ENCODE results near the gene RAB4A.

The RAB4A gene

DNA sequence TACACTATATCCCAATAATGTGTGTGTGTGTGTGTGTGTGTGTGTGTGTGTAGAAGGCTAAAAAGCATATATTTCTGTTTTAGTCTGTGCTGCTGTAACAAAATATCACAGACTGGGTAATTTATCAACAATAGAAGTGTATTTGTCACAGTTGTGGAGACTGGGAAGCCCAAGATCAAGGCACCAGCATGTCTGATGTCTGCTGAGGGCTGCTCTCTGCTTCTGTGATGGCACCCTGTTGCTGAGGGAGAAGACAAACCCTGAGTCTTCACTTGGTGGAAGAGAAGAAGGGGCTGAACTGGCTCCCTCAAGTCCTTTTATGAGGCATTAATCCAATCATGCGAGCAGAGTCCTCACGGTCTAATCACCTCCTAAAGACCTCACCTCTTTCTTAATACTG is 23.0 kb upstream of the RAB4A start:
- no peak for DNase-seq

DNA sequence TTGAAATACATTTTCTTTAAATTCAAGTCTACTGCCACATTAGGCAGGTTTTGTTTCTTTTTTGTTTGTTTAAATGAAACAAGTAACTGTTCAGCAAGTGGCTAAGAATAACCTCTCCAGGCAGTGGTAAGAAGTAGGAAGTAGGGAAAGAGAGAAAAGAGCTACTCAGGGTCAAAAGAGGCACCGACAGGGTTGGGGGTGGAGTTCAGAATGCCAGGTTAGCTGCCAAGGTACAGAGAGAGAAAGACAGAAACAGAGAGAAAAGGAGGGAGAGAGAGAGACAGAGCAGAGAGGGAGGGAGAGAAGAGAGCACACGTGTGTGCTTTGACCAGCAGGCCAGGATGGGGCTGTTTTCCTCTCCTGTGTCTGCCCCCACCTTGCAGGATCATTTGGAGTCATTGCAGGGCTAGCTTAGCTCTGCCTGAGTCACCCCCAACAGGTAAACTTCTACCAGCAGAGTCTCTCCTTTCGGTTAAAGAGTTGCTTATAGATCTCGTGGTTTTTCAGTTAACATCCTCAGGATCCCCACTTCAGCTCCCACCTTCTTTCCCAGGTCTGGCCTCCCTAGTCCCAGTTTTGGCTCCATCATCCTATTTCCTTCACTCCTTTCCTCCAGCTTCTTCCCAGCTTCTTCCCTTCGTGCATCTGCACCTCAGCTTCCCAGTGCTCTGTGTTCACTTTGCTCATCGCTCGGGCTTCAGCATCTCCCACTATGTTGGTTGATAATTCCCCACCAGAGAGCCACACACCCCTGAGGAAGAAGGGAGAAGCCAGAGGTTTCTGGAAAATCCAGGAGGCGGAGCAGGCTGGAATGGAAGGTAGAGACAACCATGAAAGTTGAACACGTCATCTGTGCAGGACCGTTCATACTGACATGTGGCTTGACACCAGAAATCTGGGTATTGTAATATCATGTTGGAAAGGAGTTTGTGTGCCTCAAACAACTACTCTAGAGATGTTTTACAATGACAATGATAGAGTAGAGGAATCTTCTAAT is 21.8 kb upstream of the RAB4A start:
- DNase-seq, result no peak

DNA sequence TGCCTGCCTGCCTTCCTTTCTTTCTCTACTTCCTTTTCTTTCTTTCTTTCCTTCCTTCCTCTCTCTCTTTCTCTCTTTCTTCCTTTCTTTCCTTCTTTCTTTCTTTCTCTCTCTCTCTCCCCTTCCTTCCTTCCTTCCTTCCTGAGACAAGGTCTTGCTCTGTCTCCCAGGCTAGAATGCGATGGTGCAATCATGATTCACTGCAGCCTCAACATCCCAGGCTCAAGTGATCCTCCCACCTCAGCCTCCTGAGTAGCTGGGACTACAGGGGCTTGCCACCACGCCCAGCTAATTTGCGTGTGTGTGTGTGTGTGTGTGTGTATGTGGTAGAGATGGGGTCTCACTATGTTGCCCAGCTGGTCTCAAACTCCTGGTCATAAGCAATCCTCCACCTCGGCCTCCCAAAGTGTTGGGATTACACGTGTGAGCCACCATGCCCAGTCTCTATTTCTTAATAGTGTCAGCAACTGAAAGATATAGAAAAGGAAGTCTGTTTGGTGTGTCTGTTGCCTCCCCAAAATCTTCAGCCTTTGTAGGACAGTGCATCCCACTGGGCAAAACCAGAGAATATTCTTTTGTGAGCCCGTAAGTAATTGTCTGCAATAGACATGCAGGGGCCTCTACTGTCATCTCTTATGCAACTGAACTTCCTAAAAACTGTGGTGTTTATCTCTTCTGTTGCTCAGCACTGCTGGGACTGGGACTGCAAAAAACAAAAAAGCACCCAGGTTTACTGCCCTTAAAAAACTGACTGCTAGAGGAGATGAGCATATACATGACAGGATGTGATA is 20.9 kb upstream of the RAB4A start:
- no peak for DNase-seq

DNA sequence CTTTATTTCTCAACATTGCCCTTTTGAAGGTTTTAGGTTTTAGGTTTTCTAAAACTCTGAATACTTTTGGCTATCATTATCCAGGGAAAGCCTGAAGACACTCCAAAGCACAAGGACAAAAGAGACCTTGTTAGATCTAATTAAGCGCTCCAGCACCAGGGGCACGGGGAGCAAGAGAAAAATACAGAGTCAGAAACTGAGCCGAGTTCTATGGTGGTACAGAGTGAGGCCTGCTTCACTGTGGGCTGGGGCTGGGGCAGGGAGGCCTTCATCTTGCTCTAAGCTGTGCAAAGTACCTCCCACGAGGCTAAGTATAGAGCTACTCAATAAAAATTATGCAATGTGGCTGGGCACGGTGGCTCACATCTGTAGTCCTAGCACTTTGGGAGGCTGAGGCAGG is 19.7 kb upstream of the RAB4A start:
- no peak for DNase-seq

DNA sequence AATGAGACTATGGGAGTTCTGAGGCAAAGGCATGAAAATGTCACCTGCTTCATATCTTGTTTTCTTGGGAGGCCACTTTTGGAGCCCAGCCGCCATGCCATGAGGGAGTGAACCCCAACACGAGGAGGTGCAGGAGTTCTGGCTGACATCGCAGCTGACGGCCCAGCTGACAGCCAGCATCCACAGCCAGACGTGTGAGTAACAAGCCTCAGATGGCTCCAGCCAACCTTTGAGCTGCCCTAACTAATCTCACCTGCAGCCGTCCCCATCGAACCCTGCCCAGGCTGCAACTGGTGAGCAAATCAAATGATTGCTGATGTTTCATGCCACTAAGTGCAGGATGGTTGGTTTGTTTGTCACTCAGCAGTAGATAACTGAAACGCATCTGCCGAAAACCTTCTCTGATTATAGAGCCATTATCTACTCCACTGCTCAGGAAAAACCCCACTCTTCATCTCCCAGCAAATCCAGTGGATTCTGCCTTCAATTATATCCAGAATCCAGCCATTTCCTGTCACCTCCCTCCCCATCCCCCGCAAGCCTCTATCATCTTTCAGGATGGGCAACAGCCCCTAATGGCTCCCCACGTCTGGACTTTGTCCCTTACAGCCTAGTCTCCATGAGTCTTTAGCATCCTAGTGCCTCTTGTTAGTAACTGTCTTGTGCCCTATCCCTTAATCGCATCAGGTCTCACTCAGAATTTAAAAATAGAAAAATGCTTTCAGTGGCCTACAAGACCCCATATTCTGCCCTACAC is 18.5 kb upstream of the RAB4A start:
- no peak for DNase-seq

DNA sequence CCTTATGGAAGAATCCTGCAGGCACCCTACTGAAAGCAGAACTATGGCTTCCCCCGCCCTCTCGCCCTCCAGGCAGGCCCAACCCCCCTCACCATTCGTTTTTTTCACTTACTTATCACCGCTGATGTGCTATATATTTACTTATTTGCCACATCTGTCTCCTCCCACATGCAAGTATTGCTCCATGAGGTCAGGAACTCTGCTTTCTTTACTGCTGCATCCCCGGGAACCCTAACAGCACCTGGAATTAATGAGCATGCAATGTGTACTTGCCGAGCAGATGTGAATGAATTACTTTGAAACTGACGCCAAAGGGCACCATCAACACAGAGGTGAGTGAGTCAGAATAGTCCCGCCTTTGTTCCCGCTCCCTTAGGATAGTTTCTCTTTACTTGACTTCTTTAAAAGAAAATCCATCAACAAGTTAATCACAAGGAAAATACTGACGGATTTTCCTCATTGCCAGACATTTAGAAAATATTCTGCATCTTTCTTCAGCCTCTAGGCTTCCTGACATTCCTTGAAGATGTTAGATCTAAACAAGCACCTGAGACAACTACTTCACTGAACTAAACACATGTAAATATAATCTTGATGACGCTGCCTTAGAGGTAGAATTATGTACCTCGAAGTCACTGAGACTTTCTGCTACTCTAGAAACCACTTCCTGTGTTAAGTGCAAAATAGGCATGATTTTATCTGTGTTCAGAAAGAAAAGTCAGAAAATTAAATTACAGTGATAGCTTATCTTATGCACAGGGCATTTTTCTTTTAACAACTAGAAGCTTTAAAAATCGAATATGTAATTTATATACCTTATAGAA is 17.5 kb upstream of the RAB4A start:
- DNase-seq, result no peak

DNA sequence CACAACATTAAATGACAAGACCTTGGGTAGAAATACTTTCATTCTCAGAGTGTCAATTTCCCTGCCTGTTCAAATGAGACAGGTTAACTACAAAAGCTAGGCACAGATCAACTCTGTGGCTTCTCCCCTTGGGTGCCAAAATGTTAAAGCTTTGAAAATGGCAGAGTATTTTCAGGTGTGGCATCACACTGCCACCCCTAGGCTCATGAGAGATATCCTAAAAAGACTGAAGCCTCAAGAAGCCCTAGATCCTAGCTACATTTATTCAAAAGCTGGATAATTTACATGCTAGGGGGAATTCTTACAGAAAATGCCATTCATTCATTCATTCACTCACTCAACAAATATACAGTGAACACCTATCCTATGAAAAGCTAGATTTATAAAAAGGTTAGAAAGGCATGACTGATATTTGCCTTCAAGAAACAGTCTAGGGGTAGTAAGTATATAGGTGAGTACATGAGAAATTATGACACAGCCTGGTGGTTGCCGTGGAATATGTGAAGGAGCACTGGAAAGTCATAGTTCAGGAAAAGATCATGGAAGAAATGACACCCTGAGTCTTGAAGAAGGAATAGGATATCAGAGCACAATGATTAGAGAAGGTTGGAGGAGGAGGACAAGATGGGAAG is 15.9 kb upstream of the RAB4A start:
- no peak for DNase-seq

DNA sequence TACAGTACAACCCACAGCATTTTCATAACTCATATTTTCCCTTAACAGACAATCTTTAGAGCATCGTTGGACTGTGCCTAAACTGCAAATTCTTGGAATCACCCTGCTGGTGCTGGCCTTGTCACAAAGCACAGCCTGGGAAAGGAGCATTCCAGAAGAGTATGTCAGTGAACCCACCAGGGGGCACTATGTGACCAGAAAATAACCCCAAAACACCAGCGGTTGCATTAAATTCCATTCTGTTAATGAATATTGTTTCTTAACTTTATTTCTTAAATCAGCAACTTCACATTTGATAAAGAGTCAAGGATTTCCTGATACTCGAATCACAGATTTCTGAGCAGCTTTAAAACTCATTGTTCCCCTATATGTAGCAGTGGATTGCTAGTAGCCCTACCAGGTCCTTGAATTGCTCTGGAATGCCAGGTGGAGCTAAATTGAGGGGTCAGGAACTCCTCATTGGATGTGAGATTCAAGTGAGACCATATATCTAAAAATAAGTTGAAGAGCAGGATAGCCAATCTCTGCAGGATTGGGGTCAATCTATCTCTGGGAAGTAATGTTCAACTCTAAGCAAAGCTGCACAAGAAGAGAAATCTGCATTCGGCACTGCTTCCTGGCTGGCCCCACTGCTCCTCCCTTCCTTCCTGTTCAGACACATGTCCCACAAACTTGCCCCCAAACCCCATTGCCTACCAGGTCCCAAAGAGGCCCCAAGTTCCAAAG is 12.7 kb upstream of the RAB4A start:
- peak; percentile 59 to 64 for DNase-seq

DNA sequence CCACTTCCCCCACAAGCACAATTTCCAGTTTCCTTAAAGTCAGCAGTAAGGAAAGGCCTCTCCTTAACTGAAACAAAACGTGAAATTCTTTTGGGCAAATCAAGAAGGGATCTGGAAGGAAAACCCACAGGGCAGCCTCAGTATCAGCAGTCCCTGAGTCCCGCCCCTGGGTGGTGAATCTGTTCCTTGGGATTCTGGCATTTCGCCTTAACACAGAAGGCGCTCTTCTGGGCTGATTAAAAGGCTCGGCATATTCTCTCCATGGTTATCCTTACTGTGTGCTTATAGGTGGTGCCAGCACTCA is 12.2 kb upstream of the RAB4A start:
- DNase-seq, result no peak

DNA sequence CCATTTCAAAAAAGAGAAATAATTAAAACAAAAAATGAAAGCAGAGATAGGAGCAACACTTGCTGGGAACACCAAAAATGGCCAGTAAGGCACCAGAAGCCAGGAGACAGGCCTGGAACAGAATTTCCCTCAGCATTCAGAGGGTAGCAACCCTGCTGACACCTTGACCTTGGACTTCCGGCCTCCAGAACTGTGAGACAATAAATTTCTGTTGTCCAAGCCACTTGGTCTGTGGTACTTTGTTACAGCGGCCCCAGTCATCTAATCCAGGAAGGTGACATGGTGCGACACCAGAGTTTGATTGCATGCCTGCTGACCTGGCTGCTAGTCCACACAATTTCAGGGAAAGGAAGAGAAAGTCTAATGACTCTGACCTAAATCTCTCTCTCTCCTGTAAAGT is 10.6 kb upstream of the RAB4A start:
- no peak for DNase-seq

DNA sequence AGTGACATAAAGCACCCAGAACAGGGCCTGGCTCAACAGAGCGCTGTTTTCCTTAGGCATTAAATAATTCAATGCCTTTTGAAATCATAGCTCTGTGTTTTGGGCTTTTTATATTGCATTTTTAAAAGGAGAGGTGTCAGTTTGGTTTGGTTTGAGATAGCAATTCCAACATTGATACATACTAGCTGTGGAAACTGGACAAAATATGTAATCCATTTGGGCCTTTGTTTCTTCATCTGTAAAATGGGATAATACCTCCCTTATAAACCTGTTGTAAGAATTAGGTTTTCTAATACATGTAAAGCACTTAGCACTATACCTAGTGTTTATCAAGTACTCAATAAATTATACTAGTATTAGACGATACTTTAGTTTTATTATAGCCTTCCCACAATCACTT is 8.7 kb upstream of the RAB4A start:
- DNase-seq, result no peak

DNA sequence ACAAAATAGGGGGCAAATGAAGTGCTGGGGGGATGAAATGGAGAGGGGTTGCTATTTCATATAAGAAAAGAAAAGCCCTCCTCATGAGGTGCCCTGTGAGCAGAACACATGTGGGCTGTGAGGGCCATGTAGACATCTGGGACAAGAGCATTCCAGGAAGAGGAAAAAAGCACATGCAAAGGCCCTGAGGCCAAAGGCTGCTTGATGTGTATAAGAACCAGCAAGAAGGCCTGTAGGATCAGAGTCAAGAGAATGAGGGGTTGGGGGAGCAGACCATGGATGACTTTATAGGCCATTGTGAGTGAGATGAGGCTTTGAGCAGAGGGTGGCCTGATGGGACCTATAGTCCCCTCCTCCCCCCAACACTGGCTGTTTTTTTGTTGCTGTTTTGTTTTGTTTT is 7.7 kb upstream of the RAB4A start:
- no peak for DNase-seq

DNA sequence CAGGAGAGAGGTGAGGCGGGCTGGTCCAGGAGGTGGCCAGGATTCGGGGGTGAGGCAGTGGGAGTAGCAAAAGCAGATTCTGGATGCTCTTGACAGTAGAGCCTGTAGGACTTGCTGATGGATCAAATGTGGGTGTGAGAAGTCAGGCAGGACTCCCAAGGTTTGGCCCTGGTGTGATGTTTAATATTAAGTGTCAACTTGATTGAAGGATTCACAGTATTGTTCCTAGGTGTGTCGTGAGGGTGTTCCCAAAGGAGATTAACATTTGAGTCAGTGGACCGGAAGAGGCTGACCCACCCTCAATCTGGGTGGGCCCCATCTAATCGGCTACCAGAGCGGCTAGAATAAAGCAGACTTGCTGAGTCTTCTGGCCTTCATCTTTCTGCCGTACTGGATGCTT is 6.8 kb upstream of the RAB4A start:
- DNase-seq, result no peak

DNA sequence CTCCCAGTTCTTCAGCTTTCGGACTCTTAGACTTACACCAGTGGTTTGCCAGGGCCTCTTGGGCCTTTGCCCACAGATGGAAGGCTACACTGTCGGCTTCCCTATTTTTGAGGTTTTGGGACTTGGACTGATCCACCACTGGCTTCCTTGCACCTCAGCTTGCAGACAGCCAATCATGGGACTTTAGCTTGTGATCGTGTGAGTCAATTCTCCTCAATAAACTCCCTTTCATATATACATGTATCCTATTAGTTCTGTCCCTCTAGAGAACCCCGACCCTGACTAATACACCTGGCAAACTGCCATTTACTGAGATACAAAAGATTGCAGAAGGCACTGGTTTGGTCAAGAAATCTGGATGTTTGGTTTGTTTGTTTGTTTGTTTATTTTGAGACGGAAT is 6.4 kb upstream of the RAB4A start:
- DNase-seq, result no peak

DNA sequence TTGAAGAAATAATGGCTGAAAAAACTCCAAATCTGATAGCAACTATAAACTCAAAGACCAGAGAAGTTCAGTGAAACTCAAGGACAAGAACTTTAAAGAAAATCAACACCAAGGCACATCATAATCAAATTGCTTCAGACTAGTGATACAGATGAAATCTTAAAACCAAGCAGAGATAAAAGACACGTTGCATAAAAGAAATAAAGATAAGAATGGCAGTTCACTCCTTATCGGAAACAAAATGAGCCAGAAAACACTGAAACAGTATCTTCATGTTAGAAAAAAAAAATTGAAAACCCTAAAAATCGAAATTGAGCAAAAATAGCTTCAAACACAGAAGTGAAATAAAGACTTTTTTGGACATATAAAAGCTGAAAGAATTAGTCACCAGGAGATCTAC is 4.6 kb upstream of the RAB4A start:
- DNase-seq, result no peak

DNA sequence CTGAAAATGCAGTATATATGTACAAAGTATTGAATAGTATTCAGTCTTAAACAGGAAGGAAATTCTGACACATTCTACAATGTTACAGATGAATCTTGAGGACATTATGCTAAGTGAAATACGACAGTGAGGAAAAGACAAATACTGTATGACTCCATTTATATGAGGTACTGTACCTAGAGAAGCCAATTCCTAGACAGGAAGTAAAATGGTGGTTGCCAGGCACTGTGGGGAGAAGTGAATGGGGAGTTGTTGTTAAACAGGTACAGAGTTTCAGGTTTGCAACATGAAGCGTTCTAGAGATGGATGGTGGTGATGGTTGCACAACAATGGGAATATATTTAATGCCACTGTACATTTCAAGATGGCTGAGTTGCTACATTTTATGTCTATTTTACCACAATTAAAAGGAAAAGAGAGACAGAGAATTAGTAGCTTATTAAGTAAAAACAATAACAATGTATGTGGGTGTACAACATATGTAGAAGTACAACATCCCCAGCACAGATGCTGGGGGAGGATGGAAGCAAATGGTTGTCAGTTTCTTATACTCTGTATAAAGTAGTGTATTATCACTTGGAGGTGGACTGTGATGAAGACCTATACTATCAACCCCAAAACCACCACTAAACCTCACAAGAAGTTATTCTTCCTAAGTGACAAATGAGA is 3.9 kb upstream of the RAB4A start:
- no peak for DNase-seq

DNA sequence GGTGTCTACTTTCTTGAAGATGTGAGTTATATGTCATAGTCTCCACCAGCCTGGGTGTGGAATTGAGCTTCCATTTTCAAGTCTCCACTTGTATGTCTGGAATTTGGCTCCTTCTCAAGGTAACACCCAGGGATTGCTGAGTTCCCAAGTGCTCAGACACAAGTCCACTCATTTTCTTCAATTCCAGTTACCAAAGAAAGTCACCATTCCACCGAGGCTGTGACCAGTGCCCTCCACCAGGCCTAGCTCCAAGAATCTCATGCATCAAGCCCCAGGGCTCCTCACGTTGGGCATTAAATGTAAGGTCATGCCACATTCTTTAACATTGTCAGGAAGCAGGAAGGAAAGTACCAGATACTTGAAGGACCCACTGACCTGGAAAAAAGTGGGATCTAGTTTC is 2.4 kb upstream of the RAB4A start:
- no peak for DNase-seq

DNA sequence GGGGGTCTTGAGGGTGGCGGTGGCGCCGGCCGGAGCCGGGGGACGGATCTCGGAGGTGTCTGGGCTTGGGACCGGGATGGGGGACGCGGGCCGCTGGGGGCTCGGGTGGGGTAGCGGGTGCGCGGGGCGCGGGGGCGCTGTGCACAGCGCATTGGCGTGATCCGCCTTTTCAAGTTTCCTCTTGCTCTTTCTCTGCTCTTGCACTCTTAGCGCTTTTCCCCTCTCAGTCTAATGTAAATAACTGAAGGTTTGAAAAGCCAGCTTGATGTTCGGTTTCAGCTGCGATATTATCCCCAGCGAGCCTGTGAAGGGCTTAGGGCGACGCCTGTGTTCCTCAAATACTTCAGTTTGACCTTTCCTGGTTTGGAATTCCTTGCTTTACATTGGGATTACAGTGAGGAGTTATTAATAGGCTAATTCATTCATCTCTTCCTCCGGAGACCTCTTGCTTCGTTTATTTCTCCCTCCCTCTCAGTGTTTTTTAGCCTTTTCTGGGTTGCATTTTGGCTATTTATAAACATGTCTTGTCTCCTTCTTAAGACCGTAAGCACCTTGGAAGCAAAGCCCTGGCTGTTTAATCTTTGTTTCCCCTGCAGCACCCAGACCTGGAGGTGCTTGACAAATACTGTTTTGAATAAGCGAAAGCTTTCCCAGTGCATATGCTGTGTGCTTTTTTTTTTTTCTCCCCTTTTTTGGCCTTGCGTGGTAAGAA is 693 bp downstream of the RAB4A start:
- DNase-seq, result peak in 1 of 2 donors; percentile 13

DNA sequence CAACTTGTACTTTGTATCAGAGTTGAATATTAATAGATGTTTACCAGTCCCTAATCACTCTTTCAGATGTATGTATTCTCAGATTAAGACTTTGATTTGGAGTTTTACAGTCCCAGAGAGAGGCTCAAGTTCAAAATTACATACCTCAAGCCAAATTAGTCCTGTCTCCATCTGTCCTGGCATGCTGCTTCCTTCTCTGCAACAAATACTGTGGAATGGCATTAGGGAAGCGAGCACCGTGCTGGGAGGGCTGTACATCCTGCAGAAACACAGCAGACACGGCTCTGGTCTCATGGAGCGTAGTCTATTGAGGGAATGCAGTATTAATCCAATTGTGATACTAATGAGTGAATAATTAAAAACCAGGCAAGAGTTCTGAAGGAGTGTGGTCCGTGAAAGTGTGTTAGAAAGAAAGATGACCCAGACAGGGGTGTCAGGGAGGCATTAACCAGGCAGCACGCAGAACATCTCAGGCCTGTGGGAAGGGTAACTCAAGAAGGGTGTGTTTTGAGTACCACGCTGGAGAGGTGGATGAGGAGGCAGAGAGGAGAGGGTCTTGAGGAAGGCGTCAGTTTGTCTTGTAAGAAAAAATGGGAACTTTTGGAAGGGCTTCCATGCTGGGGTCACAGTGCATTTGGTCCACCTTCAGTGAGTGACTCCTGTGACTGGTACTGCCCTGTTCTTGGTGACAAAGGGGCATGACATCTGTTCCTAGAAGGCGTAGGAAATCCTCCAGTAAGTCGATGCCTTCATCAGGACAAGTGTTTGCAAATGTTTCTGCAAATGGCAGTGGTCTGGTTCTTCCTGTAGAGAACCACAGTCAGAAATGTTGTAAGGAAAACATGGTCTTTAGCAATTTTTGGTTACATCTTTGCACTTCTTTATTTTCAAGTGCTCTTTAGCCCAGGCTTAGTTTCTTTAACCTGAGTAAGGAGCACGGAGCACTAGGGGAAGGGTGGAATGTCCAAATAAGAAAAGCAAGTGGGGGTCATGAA is 1.6 kb downstream of the RAB4A start:
- no peak for DNase-seq
